ENCODE data around the gene THSD7A. TPM values are rescaled to one million over a fixed set of nuclear protein-coding genes. Genes with fewer than 3 reads are reported as not detected.

THSD7A gene
- total and polyA plus RNA-seq, 2 of the 13 experiments (the other 11 are each of a cell fraction or from before 2014, with no cell fraction given) = 0.01 to 0.07 TPM

DNA sequence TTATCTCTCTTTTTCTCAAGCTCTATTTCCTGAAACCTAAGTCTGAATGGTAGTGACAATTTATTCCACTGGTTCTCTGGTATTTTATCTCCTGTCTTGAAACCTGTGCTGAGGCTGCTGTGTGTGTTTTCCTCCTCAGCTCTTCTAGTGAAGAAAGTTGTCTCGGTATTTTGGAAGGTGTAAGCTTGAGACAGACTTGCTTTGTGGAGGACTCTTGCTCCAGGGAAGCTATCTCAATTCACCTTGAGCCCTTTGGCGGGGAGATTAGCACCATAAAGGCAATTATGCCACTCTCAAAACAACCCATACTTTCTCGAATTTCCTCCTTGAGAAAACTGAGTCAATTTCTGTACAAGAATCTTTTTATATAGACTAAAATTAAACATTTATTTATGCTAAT lies 141.6 kb downstream of the THSD7A start:
- in situ Hi-C loops (cut with HindIII; ENCODE audit: extremely low pct_ligation_motif_present, low pct_unique_long_range_greater_than_20kb) (no loop called here), intact Hi-C loops (cut with micrococcal nuclease; ENCODE audit: unreplicated experiment) (no loop called here)
- Histone ChIP-seq H3K4me2 (ENCODE audit: low read depth, low read length) (no peak overlapping the region), H3K27me3 (ENCODE audit: control insufficient read depth in 1 of 2, insufficient read depth in 2 of 2, low read length in 2 of 2) (no peaks in the 10 kb centered on the region), H3K36me3 (replicated peaks in 1 of 2; ENCODE audit: control insufficient read depth in 1 of 2, insufficient read depth in 2 of 2, low read length in 2 of 2) (no peaks in the 10 kb centered on the region), H3K79me2 (ENCODE audit: insufficient read depth, low read length) (no peaks in the 10 kb centered on the region), H3K4me3 (replicated peaks in 1 of 3; ENCODE audit: insufficient read depth in 1 of 3, low read depth in 2 of 3, low read length in 3 of 3) (no peak overlapping the region), H3K9me3 (ENCODE audit: low read length) (peaks cover 8% of the 10 kb centered on the region), H3K27ac (ENCODE audit: extremely low read length, insufficient read depth, low read length) (no peak overlapping the region), H4K20me1 (ENCODE audit: insufficient read depth, low read length) (no peaks in the 10 kb centered on the region), H3K9ac (ENCODE audit: insufficient read depth, low read depth, low read length) (no peak overlapping the region), H2AFZ (ENCODE audit: low read length) (no peak overlapping the region), H3K4me1 (ENCODE audit: insufficient read depth, low read length) (no peaks in the 10 kb centered on the region)
- CTCF ChIA-PET (ENCODE audit: low intra/inter-chr PET ratio, low total read pairs) = no interaction called here
- DNase-seq (ENCODE audit: low spot score) = no peak
- POLR2A ChIA-PET = no interaction called here
- no peak for ATAC-seq
- no peak for FAIRE-seq
- BruUV-seq (replicated peaks) = no TSS peak
- WGBS (ENCODE audit: low lambda C conversion rate) = 0% methylated on average over 3 of the region's 3 CpGs
- TF ChIP-seq MXD1 (CRISPR knock-in tag; IDR thresholded peaks at IDR 0.05) (no peak), TEAD2 (CRISPR knock-in tag; IDR thresholded peaks at IDR 0.05) (no peak), SATB2 (CRISPR knock-in tag; IDR thresholded peaks at IDR 0.05) (no peak), ARID4A (CRISPR knock-in tag; IDR thresholded peaks at IDR 0.05; ENCODE audit: borderline replicate concordance) (no peak), MYNN (CRISPR knock-in tag; IDR thresholded peaks at IDR 0.05; ENCODE audit: low read depth) (no peak), ZBTB1 (CRISPR knock-in tag; IDR thresholded peaks at IDR 0.05; ENCODE audit: borderline replicate concordance) (no peak), ZBTB44 (CRISPR knock-in tag; IDR thresholded peaks at IDR 0.05) (no peak), ZNF101 (CRISPR knock-in tag; IDR thresholded peaks at IDR 0.05; ENCODE audit: borderline replicate concordance, low read depth) (no peak), ZSCAN25 (CRISPR knock-in tag; IDR thresholded peaks at IDR 0.05) (no peak), ZFP37 (CRISPR knock-in tag; IDR thresholded peaks at IDR 0.05; ENCODE audit: borderline replicate concordance) (no peak), ZFYVE20 (CRISPR knock-in tag; IDR thresholded peaks at IDR 0.05; ENCODE audit: borderline replicate concordance, low read depth) (no peak), GLI4 (CRISPR knock-in tag; IDR thresholded peaks at IDR 0.05; ENCODE audit: borderline replicate concordance) (no peak), ZNF746 (CRISPR knock-in tag; IDR thresholded peaks at IDR 0.05) (no peak), ZNF792 (CRISPR knock-in tag; IDR thresholded peaks at IDR 0.05) (no peak), ZNF484 (CRISPR knock-in tag; IDR thresholded peaks at IDR 0.05; ENCODE audit: borderline replicate concordance, low read depth) (no peak)
